ENCODE data around the gene ANKLE2.

ANKLE2 gene

GRCh38 chr12:132761921-132762583 lies 420 bp upstream of the ANKLE2 start (continued):
- no peak for TF ChIP-seq ZNF776 (tag by site-specific recombination; IDR thresholded peaks at IDR 0.05; ENCODE audit: borderline replicate concordance)
- no peak for TF ChIP-seq MZF1 (tag by site-specific recombination; IDR thresholded peaks at IDR 0.05; ENCODE audit: borderline replicate concordance)
- no peak for TF ChIP-seq ZNF121 (tag by site-specific recombination; IDR thresholded peaks at IDR 0.05)
- TF ChIP-seq TRIM28 (IDR thresholded peaks at IDR 0.05; ENCODE audit: borderline replicate concordance, low read length), result no peak
- no peak for TF ChIP-seq ZNF623 (tag by site-specific recombination; IDR thresholded peaks at IDR 0.05)
- TF ChIP-seq, protein P1, sequence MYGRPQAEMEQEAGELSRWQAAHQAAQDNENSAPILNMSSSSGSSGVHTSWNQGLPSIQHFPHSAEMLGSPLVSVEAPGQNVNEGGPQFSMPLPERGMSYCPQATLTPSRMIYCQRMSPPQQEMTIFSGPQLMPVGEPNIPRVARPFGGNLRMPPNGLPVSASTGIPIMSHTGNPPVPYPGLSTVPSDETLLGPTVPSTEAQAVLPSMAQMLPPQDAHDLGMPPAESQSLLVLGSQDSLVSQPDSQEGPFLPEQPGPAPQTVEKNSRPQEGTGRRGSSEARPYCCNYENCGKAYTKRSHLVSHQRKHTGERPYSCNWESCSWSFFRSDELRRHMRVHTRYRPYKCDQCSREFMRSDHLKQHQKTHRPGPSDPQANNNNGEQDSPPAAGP (tag by site-specific recombination; IDR thresholded peaks at IDR 0.05), result peak; percentile 92
- TF ChIP-seq INSM2 (tag by site-specific recombination; IDR thresholded peaks at IDR 0.05), result 0 out of 2 replicates have a peak, but pooled peaks have one; percentile 34
- TF ChIP-seq ZNF146 (tag by site-specific recombination; IDR thresholded peaks at IDR 0.05), result no peak
- no peak for TF ChIP-seq ZNF518A (tag by site-specific recombination; conservative IDR thresholded peaks at IDR 0.05; ENCODE audit: low read depth)
- peak; percentile 55; the same call in 1 of the 2 replicates for TF ChIP-seq ZNF239 (tag by site-specific recombination; IDR thresholded peaks at IDR 0.05)
- no peak for TF ChIP-seq ZNF223 (tag by site-specific recombination; IDR thresholded peaks at IDR 0.05)
- peak; percentile 83; the same call in 1 of the 2 replicates for TF ChIP-seq ZNF2 (tag by site-specific recombination; IDR thresholded peaks at IDR 0.05)
- peak; percentile 71 for TF ChIP-seq PATZ1 (tag by site-specific recombination; IDR thresholded peaks at IDR 0.05)
- TF ChIP-seq HOXA7 (CRISPR knock-in tag; IDR thresholded peaks at IDR 0.05; ENCODE audit: borderline replicate concordance), result no peak
- TF ChIP-seq KLF1 (tag by site-specific recombination; IDR thresholded peaks at IDR 0.05), result peak; percentile 34; the same call in 1 of the 2 replicates
- TF ChIP-seq ZNF580 (tag by site-specific recombination; IDR thresholded peaks at IDR 0.05), result no peak
- peak; percentile 55 for TF ChIP-seq PRDM4 (tag by site-specific recombination; IDR thresholded peaks at IDR 0.05)
- no peak for TF ChIP-seq ZNF366 (tag by site-specific recombination; conservative IDR thresholded peaks at IDR 0.05)
- 0 out of 2 replicates have a peak, but pooled peaks have one; percentile 25 for TF ChIP-seq ZNF843 (tag by site-specific recombination; IDR thresholded peaks at IDR 0.05)
- TF ChIP-seq ZNF26 (tag by site-specific recombination; IDR thresholded peaks at IDR 0.05), result no peak
- no peak for TF ChIP-seq ZNF621 (tag by site-specific recombination; IDR thresholded peaks at IDR 0.05)
- no peak for TF ChIP-seq ZNF266 (tag by site-specific recombination; IDR thresholded peaks at IDR 0.05; ENCODE audit: low read depth)
- TF ChIP-seq BCL11A (tag by site-specific recombination; IDR thresholded peaks at IDR 0.05; ENCODE audit: low read depth), result no peak
- TF ChIP-seq ZNF555 (tag by site-specific recombination; conservative IDR thresholded peaks at IDR 0.05), result no peak
